ENCODE measurements around the gene CRIP2.

Gene CRIP2

DNA sequence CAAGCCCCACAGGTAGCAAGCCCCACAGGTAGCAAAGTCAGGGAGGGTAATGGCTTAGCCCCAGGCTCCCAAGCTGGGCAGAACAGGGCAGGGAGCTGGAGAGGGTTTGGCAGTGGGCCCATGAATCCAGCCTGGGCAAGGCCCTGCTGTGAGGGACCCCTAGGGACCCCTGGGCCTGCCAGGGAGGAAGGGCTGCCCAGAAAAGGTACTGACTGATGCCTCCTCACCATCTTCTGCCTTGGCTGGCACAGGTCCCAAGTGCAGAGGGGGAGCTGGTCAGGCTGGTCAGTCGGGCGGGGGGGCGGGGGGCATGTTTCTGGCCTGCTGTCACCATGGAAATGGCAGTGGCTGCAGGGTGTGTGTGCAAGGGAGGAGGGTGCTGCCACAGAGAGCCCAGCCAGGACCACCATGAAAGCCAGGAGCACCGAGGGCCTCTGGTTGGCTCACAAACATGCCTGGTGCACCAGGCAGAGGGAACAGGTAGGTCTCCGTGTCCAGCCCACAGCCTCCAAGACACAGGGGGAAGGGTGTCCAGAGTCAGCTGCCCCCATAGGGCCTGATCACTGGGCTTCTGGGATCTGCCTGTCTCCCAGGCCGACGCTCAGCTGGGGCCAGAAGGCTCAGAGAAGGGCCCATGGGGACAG, 1.5 kb upstream of the CRIP2 start:
- Mint-ChIP-seq H3K36me3 (peaks cover 5% of the 10 kb centered on the region), H3K27ac (no peak overlapping the region), H3K9me3 (peaks cover 3% of the 10 kb centered on the region), H3K4me1 (peaks cover 13% of the 10 kb centered on the region), H3K27me3 (no peaks in the 10 kb centered on the region), H3K4me3 (peak overlapping the region; percentile 85)
- DNase-seq (ENCODE audit: low spot score in 2 of 2) (no peak), ATAC-seq (ENCODE audit: low read depth) (no peak)

GRCh38 chr14:105473677-105474482, 741 bp upstream of the CRIP2 start:
- peak; percentile 47 to 63 for DNase-seq (ENCODE audit: low spot score in 2 of 2)
- H3K4me3 Mint-ChIP-seq = peak overlapping the region; percentile 85
- ATAC-seq (ENCODE audit: low read depth) = peak; percentile 45
- peaks cover 13% of the 10 kb centered on the region for H3K4me1 Mint-ChIP-seq
- peak overlapping the region; percentile 68 for H3K27ac Mint-ChIP-seq
- peaks cover 5% of the 10 kb centered on the region for H3K36me3 Mint-ChIP-seq
- H3K9me3 Mint-ChIP-seq = peaks cover 3% of the 10 kb centered on the region
- no peaks in the 10 kb centered on the region for H3K27me3 Mint-ChIP-seq

DNA sequence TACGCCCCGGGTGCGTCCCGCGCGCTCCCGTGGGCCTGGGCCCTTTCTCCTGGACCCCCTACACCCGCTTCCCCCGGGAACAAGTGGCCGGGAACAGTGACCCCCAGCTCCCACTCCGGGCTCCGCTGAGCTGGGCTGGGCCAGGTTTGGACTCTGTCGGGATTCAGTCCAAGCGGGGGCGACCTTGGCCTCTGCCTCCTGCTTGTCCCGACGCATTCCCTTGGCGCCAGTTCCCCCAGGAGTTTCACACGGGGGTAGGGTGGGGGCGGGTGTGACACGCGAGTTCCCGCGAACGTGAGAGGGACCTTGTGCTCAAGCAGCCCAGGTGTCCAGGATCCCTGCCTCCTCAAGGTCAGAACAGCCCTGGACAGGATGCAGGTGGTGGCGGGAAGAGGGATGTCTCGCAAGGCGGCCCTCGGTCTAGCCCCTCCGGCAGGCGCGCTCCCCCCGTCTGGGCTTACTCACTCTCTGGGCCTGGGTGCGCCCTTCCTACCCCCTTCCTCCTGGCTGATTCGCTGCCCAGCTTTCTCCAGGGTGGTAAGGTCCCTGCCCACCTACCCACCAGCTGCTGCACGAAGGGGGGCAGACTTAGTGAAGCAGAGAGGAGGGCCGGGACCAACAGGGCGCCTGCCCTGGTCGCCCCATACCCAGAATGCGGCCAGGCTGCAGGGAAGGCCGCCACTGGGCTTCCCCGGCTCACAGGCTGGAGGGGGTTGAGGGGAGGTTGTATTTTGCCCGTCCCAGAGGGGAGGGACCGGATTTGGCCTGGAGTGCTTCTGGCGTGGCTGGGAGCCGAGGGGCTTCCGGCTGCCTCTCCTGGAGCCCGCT, 862 bp downstream of the CRIP2 start:
- no peaks in the 10 kb centered on the region for H3K27me3 Mint-ChIP-seq
- H3K4me3 Mint-ChIP-seq = peak overlapping the region; percentile 50
- H3K4me1 Mint-ChIP-seq = peaks cover 22% of the 10 kb centered on the region
- H3K36me3 Mint-ChIP-seq = peaks cover 6% of the 10 kb centered on the region
- H3K9me3 Mint-ChIP-seq = peaks cover 3% of the 10 kb centered on the region
- ATAC-seq (ENCODE audit: low read depth) (no peak), DNase-seq (ENCODE audit: low spot score in 2 of 2) (no peak)
- no peak overlapping the region for H3K27ac Mint-ChIP-seq

DNA sequence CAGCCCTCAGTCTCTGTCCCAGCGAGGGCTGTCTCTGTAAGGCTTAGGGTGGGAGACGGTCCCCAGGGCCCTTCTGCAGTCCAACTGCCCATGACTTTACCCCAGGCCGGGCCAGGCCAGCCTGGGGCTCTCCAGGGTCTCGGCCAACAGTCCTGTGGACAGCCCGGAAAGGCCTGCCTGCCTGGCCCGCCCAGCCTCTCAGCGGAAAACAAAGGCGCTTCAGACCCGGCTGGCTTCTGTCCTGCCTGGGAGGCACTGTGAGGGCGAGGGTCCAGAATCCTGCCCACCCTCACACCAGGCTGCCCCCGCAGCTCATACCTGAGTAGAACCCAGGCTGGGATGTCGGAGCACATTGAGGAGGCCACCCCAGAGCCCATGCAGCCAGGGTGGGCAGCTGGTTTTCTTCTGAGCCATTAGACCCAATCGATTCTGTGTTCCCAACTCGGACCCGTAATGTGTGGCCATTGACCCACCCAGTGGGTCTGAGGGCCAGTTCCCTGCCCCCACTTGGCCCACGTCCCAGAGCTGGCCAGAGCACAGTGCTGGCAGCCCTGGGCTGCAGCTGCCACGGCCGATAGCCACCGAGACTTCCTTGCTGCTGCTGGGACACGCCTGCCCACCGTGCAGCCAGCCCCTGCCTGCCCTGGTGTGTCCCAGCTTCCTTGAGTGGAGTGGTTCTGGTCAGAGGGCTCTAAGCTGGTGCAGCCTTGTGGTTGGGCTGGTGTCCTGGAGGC, 1.6 kb downstream of the CRIP2 start:
- no peak overlapping the region for H3K27ac Mint-ChIP-seq
- no peaks in the 10 kb centered on the region for H3K27me3 Mint-ChIP-seq
- H3K9me3 Mint-ChIP-seq = peaks cover 3% of the 10 kb centered on the region
- DNase-seq (ENCODE audit: low spot score in 2 of 2) (no peak), ATAC-seq (ENCODE audit: low read depth) (no peak)
- peak overlapping the region; percentile 50 for H3K4me3 Mint-ChIP-seq
- peaks cover 6% of the 10 kb centered on the region for H3K36me3 Mint-ChIP-seq
- H3K4me1 Mint-ChIP-seq = peaks cover 30% of the 10 kb centered on the region

DNA sequence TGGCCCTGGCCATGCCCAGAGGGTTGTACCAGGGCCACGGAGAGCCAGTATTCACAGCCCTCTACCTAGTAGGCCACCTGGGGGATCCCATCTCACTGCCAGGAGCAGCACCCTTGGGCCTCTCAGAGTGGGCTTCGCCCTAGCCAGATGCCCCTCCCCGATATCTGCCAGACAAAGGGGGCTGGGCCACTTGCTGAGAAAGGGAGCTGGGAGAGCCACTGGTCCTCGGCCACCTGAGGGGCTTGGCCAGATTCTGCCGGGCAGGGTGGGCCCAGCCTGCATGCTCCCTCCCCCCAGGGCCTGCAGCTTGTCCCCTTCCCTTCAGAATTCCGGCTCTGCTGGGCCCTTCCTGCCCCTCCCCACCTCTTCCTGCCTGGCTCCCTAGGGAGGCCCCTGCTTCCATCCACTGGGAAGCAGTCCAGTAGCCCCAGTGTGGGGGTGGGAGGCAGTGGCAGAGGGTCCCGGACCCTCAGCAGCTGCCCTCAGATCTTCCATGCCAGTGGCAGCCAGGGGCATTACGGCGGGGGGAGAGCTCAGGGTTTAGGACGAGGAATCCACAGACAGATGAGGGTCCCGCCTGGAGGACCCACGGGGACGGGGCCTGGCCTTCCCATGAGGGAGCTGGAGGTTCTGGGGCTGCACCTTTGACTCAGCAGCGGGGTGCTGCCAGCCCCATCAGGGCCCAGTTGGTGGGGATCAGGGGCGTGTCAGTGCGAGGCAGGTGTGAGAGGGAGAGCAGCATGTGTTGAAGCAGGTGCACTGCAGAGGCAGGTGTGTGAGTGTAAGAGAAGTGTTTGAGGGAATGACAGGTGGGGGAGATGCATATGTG, 2.4 kb downstream of the CRIP2 start:
- Mint-ChIP-seq H3K36me3 (peaks cover 6% of the 10 kb centered on the region), H3K4me3 (peak overlapping the region; percentile 54), H3K27me3 (no peaks in the 10 kb centered on the region), H3K4me1 (peaks cover 30% of the 10 kb centered on the region), H3K9me3 (peaks cover 3% of the 10 kb centered on the region), H3K27ac (peak overlapping the region; percentile 94)
- DNase-seq (ENCODE audit: low spot score in 2 of 2) = no peak
- ATAC-seq (ENCODE audit: low read depth) = no peak

DNA sequence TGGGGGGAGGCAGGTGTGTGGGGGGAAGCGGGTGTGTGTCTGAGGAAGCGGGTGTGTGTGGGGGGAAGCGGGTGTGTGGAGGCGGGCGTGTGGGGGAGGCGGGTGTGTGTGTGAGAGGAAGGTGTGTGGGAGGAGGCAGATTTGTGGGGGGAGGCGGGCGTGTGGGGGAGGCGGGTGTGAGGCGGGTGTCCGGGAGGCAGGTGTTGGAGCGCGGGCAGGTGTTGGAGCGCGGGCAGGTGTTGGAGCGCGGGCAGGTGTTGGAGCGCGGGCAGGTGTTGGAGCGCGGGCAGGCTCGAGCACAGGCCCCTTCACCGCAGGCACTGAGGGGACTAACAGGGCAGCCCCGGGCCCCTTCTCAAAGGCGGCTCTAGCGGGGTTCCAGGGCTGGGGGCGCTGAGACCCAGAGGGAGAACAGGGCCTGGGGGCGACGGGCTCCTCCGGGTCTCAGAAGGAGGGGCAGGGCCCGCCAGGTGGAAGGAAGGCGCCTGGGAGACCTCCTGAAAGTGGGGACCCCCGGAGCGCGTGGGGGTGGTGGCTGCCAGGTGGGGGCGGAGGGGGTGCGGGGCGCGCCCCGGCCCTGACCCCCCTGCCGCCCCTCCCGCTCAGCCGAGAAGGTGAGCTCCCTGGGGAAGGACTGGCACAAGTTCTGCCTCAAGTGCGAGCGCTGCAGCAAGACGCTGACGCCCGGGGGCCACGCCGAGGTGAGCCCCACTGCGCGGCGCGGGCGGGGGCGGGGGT, 3.2 kb downstream of the CRIP2 start:
- H3K9me3 Mint-ChIP-seq = peaks cover 3% of the 10 kb centered on the region
- peaks cover 6% of the 10 kb centered on the region for H3K36me3 Mint-ChIP-seq
- H3K27me3 Mint-ChIP-seq = no peaks in the 10 kb centered on the region
- DNase-seq (ENCODE audit: low spot score in 2 of 2) (peak in 1 of 2 donors; percentile 71), ATAC-seq (ENCODE audit: low read depth) (peak; percentile 23)
- peak overlapping the region; percentile 94 for H3K27ac Mint-ChIP-seq
- peaks cover 37% of the 10 kb centered on the region for H3K4me1 Mint-ChIP-seq
- peak overlapping the region; percentile 54 for H3K4me3 Mint-ChIP-seq

GRCh38 chr14:105478398-105479251, 4.0 kb downstream of the CRIP2 start:
- H3K27ac Mint-ChIP-seq = peak overlapping the region; percentile 99
- DNase-seq (ENCODE audit: low spot score in 2 of 2) (peak in 1 of 2 donors; percentile 25), ATAC-seq (ENCODE audit: low read depth) (no peak)
- no peaks in the 10 kb centered on the region for H3K27me3 Mint-ChIP-seq
- peak overlapping the region; percentile 21 for H3K4me3 Mint-ChIP-seq
- H3K4me1 Mint-ChIP-seq = peaks cover 36% of the 10 kb centered on the region
- peaks cover 3% of the 10 kb centered on the region for H3K9me3 Mint-ChIP-seq
- peaks cover 6% of the 10 kb centered on the region for H3K36me3 Mint-ChIP-seq

- H3K27ac Mint-ChIP-seq = peak overlapping the region; percentile 99
- ATAC-seq (ENCODE audit: low read depth) (no peak), DNase-seq (ENCODE audit: low spot score in 2 of 2) (peak in 1 of 2 donors; percentile 48)
- H3K27me3 Mint-ChIP-seq = no peaks in the 10 kb centered on the region
- peaks cover 41% of the 10 kb centered on the region for H3K4me1 Mint-ChIP-seq
- peaks cover 6% of the 10 kb centered on the region for H3K36me3 Mint-ChIP-seq
- peaks cover 3% of the 10 kb centered on the region for H3K9me3 Mint-ChIP-seq
- peak overlapping the region; percentile 77 for H3K4me3 Mint-ChIP-seq
These were observed 5.0 kb downstream of the CRIP2 start for GRCh38 chr14:105479431-105480158.

GRCh38 chr14:105480199-105480746, 5.7 kb downstream of the CRIP2 start:
- H3K27me3 Mint-ChIP-seq = no peaks in the 10 kb centered on the region

DNA sequence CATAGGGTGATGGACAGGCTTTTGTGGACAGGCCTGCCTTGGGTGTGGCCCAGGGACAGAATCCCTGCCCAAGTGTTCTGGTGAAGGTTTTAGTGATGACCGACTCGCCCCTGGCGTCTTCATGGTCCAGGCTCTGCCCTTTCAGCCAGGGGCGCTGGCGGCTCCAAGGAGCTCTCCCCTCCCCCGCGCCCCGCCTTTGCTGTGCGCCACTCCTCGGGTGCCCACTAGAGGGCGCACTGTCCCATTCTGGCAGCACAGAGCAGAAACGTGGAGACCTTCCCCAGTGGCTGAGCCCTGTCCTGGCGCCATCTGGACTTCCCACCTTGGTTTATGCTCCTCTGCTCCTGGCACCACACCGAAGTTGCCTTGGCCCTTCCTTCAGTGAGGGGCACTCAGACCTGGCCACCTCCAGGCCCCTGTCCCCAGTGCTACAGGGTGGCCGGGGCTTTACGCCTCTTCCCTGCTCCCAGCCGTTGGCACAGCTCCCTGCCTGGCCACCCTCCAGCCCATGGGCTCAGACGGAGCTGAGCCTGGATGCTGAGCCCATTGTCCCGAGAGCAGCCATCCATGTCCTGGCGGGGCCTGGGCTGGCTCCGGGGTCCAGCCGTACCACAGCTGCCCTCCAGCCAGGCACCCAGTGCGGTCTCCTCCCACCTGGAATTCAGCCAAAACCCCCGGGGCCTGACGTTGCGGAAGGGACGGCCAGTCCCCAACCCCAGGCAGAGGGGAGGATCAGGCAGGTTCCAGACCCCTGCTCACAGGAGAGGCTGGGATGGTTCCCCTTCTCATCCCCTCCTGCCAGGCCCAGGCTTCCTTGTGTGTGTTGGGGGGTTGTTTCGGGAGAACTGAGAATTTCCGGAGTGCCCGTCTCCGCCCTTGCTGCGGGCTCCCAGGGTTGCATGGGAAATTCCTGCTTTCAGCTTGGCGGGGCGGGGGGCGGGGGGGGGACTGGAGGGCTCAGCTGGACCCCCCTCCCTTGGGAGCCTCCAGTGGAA, 6.5 kb downstream of the CRIP2 start:
- Mint-ChIP-seq H3K27me3 (no peaks in the 10 kb centered on the region), H3K27ac (peak overlapping the region; percentile 99), H3K36me3 (peaks cover 6% of the 10 kb centered on the region), H3K4me1 (peaks cover 49% of the 10 kb centered on the region), H3K9me3 (peaks cover 3% of the 10 kb centered on the region), H3K4me3 (peak overlapping the region; percentile 56)
- ATAC-seq (ENCODE audit: low read depth) (peak; percentile 43), DNase-seq (ENCODE audit: low spot score in 2 of 2) (peak; percentile 99)

More at GRCh38 chr14:105480199-105480746, 5.7 kb downstream of the CRIP2 start:
- peak in 1 of 2 donors; percentile 24 for DNase-seq (ENCODE audit: low spot score in 2 of 2)
- peaks cover 3% of the 10 kb centered on the region for H3K9me3 Mint-ChIP-seq
- peaks cover 44% of the 10 kb centered on the region for H3K4me1 Mint-ChIP-seq
- H3K36me3 Mint-ChIP-seq = peaks cover 6% of the 10 kb centered on the region
- H3K4me3 Mint-ChIP-seq = peak overlapping the region; percentile 1
- no peak for ATAC-seq (ENCODE audit: low read depth)
- peak overlapping the region; percentile 99 for H3K27ac Mint-ChIP-seq
